HCT116 (cell line): ENCODE data around the gene FARP1. TPM values are rescaled to one million over a fixed set of nuclear protein-coding genes. Genes with fewer than 3 reads are reported as not detected.

Experiments used
- ATAC-seq: fragments of 200-7000 bp; cut with Tn5 transposase; 2 replicates; pipeline ENCODE4 v1.9.1; 2020; ENCODE audit warnings: mild to moderate bottlenecking, moderate library complexity
- BruUV-seq: library from RNA; stranded (reverse); fragments of 400-500 nt; replicated peaks from 2 replicates; lab custom pipeline; 2021; lab: Mats Ljungman, UMichigan
- CTCF ChIA-PET: fragments of 300-600 bp; sonication (Branson Sonifier 250); formaldehyde crosslinking; loops from one replicate; lab custom pipeline; 2021; ENCODE audit warnings: antibody characterized with exemption; lab: Charles Lee
- POLR2A ChIA-PET: fragments of 300-600, 350-600 bp; sonication (Branson Sonifier 250); formaldehyde crosslinking; loops from one replicate; lab custom pipeline; 2021; ENCODE audit warnings: antibody characterized with exemption; lab: Charles Lee
- RAD21 ChIA-PET, 2 experiments: fragments of 300-600 bp; sonication (Branson Sonifier 250); formaldehyde crosslinking; loops; one replicate each; lab custom pipeline; 2023; ENCODE audit warnings: low total read pairs in 2 of 2; ENCODE audit not compliant: uncharacterized antibody in 2 of 2, unreplicated experiment in 2 of 2, low non-redundant PET in 1 of 2; lab: Charles Lee
- DNase-seq: peaks from one replicate; pipeline ENCODE4 v3.0.0-alpha.2; 2010; ENCODE audit warnings: low read depth, low spot score
- H2AFZ ChIP-seq: fragments of 200-600 bp; shearing (Covaris generic), sonication (generic); 2 replicates; pipeline ENCODE4 v1.6.1; 2017; ENCODE audit warnings: low read depth, mixed run types, mixed read lengths, antibody characterized with exemption, low read length; ENCODE audit not compliant: poor library complexity, severe bottlenecking
- H3K27ac ChIP-seq: 2 replicates; pipeline ENCODE4 v1.5.1; 2012; ENCODE audit warnings: low read depth, low read length
- H3K27me3 ChIP-seq: fragments of 200-600 bp; sonication (generic); 2 replicates; pipeline ENCODE4 v1.6.1; 2016; ENCODE audit warnings: mixed run types, low read length, mixed read lengths; ENCODE audit not compliant: insufficient read depth
- H3K36me3 ChIP-seq, 2 experiments: fragments of 200-500 bp in 1 of 2; fragments of 200-600 bp in 1 of 2; sonication (Bioruptor generic) in 1 of 2; sonication (generic) in 1 of 2; 2 replicates each; pipeline versions ENCODE4 v1.5.1 to v1.6.1; 2014 to 2016; ENCODE audit warnings: low read length in 2 of 2, inconsistent platforms in 1 of 2, mixed read lengths in 1 of 2, mixed run types in 1 of 2; ENCODE audit not compliant: insufficient read depth in 2 of 2, control insufficient read depth in 1 of 2
- H3K4me1 ChIP-seq, 2 experiments: fragments of 200-600 bp in 1 of 2; sonication (generic) in 1 of 2; 2 replicates each; pipeline versions ENCODE4 v1.5.1 to v1.6.1; 2012 to 2017; ENCODE audit warnings: low read length in 2 of 2, inconsistent platforms in 1 of 2, mild to moderate bottlenecking in 1 of 2, mixed read lengths in 1 of 2, mixed run types in 1 of 2, moderate library complexity in 1 of 2; ENCODE audit not compliant: insufficient read depth in 2 of 2, control insufficient read depth in 1 of 2
- H3K4me2 ChIP-seq: fragments of 200-600 bp; sonication (generic); 2 replicates; pipeline ENCODE4 v1.6.1; 2017; ENCODE audit warnings: mixed run types, low read length, mixed read lengths
- H3K4me3 ChIP-seq, 2 experiments: fragments of 200-600 bp in 1 of 2; sonication (generic) in 1 of 2; replicated peaks in 1 of 2; 2 replicates each; pipeline ENCODE4 v1.5.1; 2011 to 2016; ENCODE audit warnings: low read length in 2 of 2, control low read depth in 1 of 2, low read depth in 1 of 2, mild to moderate bottlenecking in 1 of 2, mixed read lengths in 1 of 2, mixed run types in 1 of 2
- H3K79me2 ChIP-seq: fragments of 200-600 bp; sonication (generic); 2 replicates; pipeline ENCODE4 v1.6.1; 2017; ENCODE audit warnings: mild to moderate bottlenecking, mixed run types, low read length, moderate library complexity, mixed read lengths; ENCODE audit not compliant: insufficient read depth
- H3K9ac ChIP-seq: fragments of 200-600 bp; sonication (generic); 2 replicates; pipeline ENCODE4 v1.6.1; 2016; ENCODE audit warnings: low read length, mixed read lengths
- H3K9me2 ChIP-seq: fragments of 200-600 bp; sonication (generic), shearing (Covaris generic); 2 replicates; pipeline ENCODE4 v1.6.1; 2017; ENCODE audit warnings: mixed run types, mild to moderate bottlenecking, moderate library complexity; ENCODE audit not compliant: insufficient read depth
- H3K9me3 ChIP-seq, 2 experiments: fragments of 200-500 bp in 1 of 2; fragments of 200-600 bp in 1 of 2; sonication (Bioruptor generic) in 1 of 2; sonication (generic) in 1 of 2; 2 replicates each; pipeline ENCODE4 v1.6.1; 2014 to 2017; ENCODE audit warnings: low read length in 2 of 2, mixed read lengths in 2 of 2, inconsistent platforms in 1 of 2, low read depth in 1 of 2, mild to moderate bottlenecking in 1 of 2, mixed run types in 1 of 2, moderate library complexity in 1 of 2; ENCODE audit not compliant: control insufficient read depth in 1 of 2, insufficient read depth in 1 of 2
- H4K20me1 ChIP-seq: fragments of 200-600 bp; sonication (generic), shearing (Covaris generic); 2 replicates; pipeline ENCODE4 v1.6.1; 2017; ENCODE audit warnings: mixed run types, mild to moderate bottlenecking, moderate library complexity; ENCODE audit not compliant: insufficient read depth
- ELF1 ChIP-seq: IDR thresholded peaks from 2 replicates; pipeline ENCODE4 v1.6.1; 2012; ENCODE audit warnings: low read depth, borderline replicate concordance
- EZH2 ChIP-seq: fragments of 200-600 bp; sonication (generic); IDR thresholded peaks from 2 replicates; pipeline ENCODE4 v1.6.1; 2017; ENCODE audit warnings: antibody characterized with exemption, mixed run types
- EZH2phosphoT487 ChIP-seq: fragments of 200-600 bp; IDR thresholded peaks from 2 replicates; pipeline ENCODE4 v1.6.1; 2018; ENCODE audit warnings: antibody characterized with exemption, borderline replicate concordance
- POLR2AphosphoS5 ChIP-seq: IDR thresholded peaks from 2 replicates; pipeline ENCODE4 v1.6.1; 2011; ENCODE audit warnings: mild to moderate bottlenecking, low read depth, low read length, moderate library complexity
- RAD21 ChIP-seq: IDR thresholded peaks from 2 replicates; pipeline ENCODE4 v1.6.1; 2012; ENCODE audit warnings: low read depth, mild to moderate bottlenecking
- SRF ChIP-seq: IDR thresholded peaks from 2 replicates; pipeline ENCODE4 v1.6.1; 2012; ENCODE audit warnings: low read depth
- YY1 ChIP-seq: IDR thresholded peaks from 2 replicates; pipeline ENCODE4 v1.6.1; 2011; ENCODE audit warnings: low read length, low read depth, moderate library complexity, mild to moderate bottlenecking; ENCODE audit not compliant: insufficient replicate concordance; ENCODE audit errors: extremely low read depth
- intact Hi-C: fragments of 100-400 bp; cut with micrococcal nuclease; formaldehyde crosslinking; loops from 2 replicates; pipeline ENCODE4 v1.10.0; 2022
- total RNA-seq: library from RNA; stranded (reverse); gene quantifications from one replicate; pipeline ENCODE4 v1.2.1, GENCODE V29; 2021; ENCODE audit not compliant: unreplicated experiment
- TF ChIP-seq, protein P1 (sequence below): IDR thresholded peaks from 2 replicates; pipeline ENCODE4 v1.6.1; 2012
- TF ChIP-seq, protein P2 (sequence below): IDR thresholded peaks from 2 replicates; pipeline ENCODE4 v1.6.1; 2012
- TF ChIP-seq, protein P3 (sequence below): IDR thresholded peaks from 2 replicates; pipeline ENCODE4 v1.6.1; 2011; ENCODE audit warnings: mild to moderate bottlenecking, low read length, moderate library complexity; ENCODE audit not compliant: insufficient replicate concordance; ENCODE audit errors: extremely low read depth
- TF ChIP-seq, protein P4 (sequence below): IDR thresholded peaks from 2 replicates; pipeline ENCODE4 v1.6.1; 2012; ENCODE audit warnings: low read depth

Gene FARP1
- total RNA-seq, 1 experiment from 2014 or later = 30.5 TPM

DNA sequence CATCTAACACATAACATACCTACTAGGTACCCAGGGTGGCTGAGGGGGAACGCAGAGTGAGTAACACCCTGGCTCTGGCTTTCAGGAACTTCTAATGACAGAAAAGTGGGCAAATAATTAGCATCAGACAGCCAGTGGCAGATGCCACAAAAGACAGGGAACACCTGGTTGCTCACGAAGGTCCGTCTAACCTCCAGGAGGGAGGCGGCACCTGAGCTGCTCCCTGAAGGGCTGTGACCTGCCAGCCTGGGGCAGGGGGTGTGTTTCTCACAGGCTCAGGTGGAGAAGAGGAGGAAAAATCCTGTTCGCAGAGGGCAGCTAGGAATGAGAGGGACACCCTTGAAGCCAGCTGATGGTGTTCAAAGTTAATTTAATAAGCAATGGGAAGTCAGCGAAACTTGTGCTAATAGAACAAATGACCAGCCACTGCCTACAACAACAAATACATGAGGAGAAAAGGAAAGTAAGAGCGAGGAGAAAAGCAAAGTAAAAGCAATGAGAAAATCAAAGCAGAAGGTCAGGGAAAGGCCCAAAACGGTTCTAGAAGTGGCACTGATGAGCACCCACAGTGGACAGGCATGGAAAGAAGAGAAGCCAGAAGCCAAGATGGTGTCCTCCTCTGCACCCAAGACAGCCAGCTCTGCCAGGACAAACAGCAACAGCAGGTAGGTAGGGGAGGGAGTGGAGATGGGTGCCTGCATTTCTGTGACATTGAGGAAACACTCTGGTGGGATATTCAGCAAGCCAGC, 346.7 kb downstream of the FARP1 start:
- H3K4me1 ChIP-seq = peaks cover 15 to 50% of the 10 kb centered on the region in 2 experiments
- H3K9ac ChIP-seq = no peak overlapping the region
- H3K4me3 ChIP-seq = no peak overlapping the region
- ChIA-PET RAD21 (no interaction called here), POLR2A (no interaction called here), CTCF (no interaction called here)
- no peaks in the 10 kb centered on the region for H3K9me2 ChIP-seq
- DNase-seq = no peak
- H3K27me3 ChIP-seq = no peaks in the 10 kb centered on the region
- peaks cover 90% of the 10 kb centered on the region for H3K79me2 ChIP-seq
- no peaks in the 10 kb centered on the region for H3K36me3 ChIP-seq
- BruUV-seq = no TSS peak
- TF ChIP-seq, protein P1, sequence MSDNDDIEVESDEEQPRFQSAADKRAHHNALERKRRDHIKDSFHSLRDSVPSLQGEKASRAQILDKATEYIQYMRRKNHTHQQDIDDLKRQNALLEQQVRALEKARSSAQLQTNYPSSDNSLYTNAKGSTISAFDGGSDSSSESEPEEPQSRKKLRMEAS = no peak
- TF ChIP-seq YY1 (no peak), EZH2phosphoT487 (no peak), SRF (no peak), RAD21 (no peak), EZH2 (no peak)
- TF ChIP-seq, protein P2, sequence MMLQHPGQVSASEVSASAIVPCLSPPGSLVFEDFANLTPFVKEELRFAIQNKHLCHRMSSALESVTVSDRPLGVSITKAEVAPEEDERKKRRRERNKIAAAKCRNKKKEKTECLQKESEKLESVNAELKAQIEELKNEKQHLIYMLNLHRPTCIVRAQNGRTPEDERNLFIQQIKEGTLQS = no peak
- TF ChIP-seq, all 23 proteins: peak for 0
- Histone ChIP-seq H3K27ac (no peak overlapping the region), H3K9me3 (no peaks in the 10 kb centered on the region), H2AFZ (no peak overlapping the region), H3K4me2 (no peak overlapping the region), H4K20me1 (peaks cover 6% of the 10 kb centered on the region; the same call in 1 of the 2 replicates)
- intact Hi-C loops = no loop called here
- ATAC-seq = no peak

DNA sequence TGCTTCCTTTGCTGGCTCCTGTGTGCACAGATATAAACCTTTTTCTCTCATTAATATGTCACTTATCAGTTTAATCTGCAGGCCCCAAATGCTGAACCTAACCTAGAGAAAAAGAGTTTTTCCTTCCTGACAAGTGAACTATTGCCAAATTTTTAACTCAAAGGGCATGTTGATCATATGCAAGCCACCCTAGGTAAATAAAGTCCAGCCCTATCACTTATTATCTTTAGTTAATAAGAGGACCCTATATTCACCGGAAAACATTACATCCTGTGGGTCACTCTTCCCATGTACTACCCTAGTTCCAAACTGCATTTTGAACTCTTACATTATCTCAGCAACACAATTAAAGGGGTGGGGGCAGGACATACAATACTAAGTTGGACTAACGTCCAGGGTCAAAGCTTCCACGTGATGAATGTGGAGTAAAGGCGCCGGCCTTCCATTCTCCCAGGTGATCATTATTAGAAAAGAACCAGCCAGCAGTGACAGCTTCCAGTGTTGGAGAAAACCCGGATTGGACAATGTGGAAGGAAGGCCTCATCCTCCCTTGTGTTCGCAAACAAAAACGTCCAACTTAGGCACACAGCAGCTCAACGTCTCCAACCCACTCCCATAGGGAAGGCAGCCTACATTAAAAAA, 347.4 kb downstream of the FARP1 start:
- H3K36me3 ChIP-seq = no peaks in the 10 kb centered on the region
- ChIA-PET POLR2A (no interaction called here), RAD21 (no interaction called here), CTCF (no interaction called here)
- H3K27ac ChIP-seq = no peak overlapping the region
- H3K27me3 ChIP-seq = no peaks in the 10 kb centered on the region
- peaks cover 92% of the 10 kb centered on the region for H3K79me2 ChIP-seq
- no peak for DNase-seq
- H4K20me1 ChIP-seq = peaks cover 6% of the 10 kb centered on the region; the same call in 1 of the 2 replicates
- no peak for ATAC-seq
- H3K9ac ChIP-seq = no peak overlapping the region
- H2AFZ ChIP-seq = no peak overlapping the region
- BruUV-seq = no TSS peak
- H3K9me2 ChIP-seq = no peaks in the 10 kb centered on the region
- H3K4me2 ChIP-seq = no peak overlapping the region
- H3K4me3 ChIP-seq = no peak overlapping the region
- H3K9me3 ChIP-seq = no peaks in the 10 kb centered on the region
- intact Hi-C loops = no loop called here
- peaks cover 11 to 43% of the 10 kb centered on the region in 2 experiments for H3K4me1 ChIP-seq
- TF ChIP-seq POLR2AphosphoS5 (no peak), ELF1 (no peak), SRF (no peak)
- TF ChIP-seq, protein P3, sequence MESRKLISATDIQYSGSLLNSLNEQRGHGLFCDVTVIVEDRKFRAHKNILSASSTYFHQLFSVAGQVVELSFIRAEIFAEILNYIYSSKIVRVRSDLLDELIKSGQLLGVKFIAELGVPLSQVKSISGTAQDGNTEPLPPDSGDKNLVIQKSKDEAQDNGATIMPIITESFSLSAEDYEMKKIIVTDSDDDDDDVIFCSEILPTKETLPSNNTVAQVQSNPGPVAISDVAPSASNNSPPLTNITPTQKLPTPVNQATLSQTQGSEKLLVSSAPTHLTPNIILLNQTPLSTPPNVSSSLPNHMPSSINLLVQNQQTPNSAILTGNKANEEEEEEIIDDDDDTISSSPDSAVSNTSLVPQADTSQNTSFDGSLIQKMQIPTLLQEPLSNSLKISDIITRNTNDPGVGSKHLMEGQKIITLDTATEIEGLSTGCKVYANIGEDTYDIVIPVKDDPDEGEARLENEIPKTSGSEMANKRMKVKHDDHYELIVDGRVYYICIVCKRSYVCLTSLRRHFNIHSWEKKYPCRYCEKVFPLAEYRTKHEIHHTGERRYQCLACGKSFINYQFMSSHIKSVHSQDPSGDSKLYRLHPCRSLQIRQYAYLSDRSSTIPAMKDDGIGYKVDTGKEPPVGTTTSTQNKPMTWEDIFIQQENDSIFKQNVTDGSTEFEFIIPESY = no peak
- TF ChIP-seq, protein P1 = no peak
- TF ChIP-seq, protein P4, sequence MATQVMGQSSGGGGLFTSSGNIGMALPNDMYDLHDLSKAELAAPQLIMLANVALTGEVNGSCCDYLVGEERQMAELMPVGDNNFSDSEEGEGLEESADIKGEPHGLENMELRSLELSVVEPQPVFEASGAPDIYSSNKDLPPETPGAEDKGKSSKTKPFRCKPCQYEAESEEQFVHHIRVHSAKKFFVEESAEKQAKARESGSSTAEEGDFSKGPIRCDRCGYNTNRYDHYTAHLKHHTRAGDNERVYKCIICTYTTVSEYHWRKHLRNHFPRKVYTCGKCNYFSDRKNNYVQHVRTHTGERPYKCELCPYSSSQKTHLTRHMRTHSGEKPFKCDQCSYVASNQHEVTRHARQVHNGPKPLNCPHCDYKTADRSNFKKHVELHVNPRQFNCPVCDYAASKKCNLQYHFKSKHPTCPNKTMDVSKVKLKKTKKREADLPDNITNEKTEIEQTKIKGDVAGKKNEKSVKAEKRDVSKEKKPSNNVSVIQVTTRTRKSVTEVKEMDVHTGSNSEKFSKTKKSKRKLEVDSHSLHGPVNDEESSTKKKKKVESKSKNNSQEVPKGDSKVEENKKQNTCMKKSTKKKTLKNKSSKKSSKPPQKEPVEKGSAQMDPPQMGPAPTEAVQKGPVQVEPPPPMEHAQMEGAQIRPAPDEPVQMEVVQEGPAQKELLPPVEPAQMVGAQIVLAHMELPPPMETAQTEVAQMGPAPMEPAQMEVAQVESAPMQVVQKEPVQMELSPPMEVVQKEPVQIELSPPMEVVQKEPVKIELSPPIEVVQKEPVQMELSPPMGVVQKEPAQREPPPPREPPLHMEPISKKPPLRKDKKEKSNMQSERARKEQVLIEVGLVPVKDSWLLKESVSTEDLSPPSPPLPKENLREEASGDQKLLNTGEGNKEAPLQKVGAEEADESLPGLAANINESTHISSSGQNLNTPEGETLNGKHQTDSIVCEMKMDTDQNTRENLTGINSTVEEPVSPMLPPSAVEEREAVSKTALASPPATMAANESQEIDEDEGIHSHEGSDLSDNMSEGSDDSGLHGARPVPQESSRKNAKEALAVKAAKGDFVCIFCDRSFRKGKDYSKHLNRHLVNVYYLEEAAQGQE = no peak
